ENCODE results near the gene ZNF12.

GRCh38 chr7:6653071-6654003, 53.4 kb downstream of the ZNF12 start:
- no peak for TF ChIP-seq CTCF (IDR thresholded peaks at IDR 0.05)
- TF ChIP-seq POLR2A (IDR thresholded peaks at IDR 0.05), result no peak

All from lower leg skin (tissue), 3 donors.